COLO668 (cell line): ENCODE measurements around the gene MMRN2.
"Not testable (repeated sequence)": the region's sequence is repeated elsewhere in the genome, so short reads cannot be mapped to it uniquely, and the experiment has no call there.

Experiments
- DNase-seq: peaks from one replicate; lab custom pipeline; 2025; ENCODE audit not compliant: unreplicated experiment; lab: John Stamatoyannopoulos, UW

MMRN2 gene

DNA sequence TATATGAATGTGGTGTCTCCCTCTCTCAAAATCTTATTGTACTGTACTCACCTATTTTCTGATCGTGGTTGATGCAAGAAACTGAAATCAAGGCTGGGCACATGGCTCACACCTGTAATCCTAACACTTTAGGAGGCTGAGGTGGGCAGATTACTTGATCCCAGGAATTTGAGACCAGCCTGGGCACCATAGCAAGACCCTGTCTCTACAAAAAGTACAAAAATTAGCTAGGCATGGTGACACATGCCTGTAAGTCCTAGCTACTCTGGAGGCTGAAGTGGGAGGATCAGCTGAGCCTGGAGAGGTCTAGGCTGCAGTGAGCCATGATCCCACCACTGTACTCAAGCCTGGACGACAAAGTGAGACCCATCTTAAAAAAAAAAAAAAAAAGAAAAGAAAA lies 16.0 kb downstream of the MMRN2 start:
- DNase-seq, result no peak

DNA sequence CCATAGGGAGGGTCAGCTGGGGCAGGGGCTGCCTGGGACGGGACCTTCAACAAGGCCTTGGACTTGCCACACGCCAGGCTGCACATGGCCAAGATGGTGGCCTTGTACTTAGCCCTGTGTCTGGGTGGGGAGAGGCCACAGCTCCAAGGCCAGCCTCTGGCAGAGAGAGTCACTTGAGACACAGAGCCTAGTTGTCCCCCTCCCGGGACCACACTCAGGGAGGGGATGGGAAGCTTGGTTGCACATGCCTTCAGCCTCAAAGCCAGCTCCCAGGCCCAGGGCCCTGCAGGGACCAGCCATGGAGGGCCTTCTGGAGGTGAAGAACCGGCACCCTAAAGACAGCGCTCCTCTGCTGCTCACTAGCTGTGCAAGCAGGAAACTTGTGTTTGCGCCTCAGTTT lies 16.7 kb downstream of the MMRN2 start:
- DNase-seq, result no peak

DNA sequence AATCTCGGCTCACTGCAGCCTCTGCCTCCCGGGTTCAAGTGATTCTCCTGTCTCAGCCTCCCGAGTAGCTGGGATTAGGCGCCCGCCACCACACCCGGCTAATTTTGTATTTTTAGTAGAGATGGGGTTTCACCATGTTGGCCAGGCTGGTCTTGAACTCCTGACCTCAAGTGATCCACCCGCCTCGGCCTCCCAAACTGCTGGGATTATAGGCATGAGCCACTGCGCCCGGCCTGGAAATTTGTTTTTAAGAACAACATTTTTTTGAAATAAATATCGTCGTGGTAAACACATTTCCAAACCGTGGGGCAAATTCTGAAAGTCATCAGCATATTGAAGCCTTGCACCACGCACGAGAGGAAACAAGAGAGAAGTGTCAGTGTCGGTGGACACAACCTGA lies 17.3 kb downstream of the MMRN2 start:
- DNase-seq, result not testable (repeated sequence)

DNA sequence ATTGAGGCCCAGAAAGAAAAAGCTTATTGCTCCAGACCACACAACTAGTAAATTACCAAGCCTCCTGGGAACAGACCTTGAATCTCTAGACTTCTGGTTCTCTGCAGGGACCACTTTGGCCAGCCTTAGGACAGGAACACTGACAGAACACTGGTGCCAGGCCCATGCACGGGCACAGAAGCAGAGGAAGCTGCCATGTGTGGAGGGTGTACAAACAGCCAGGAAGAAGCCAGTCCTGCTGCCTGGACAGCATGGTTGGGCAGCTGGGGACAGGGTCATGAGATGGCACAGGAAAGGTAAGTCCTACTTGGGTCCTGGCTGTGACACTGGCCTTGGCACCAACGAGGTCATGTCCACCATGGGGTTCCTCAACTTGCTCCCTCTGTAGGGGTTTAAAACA lies 19.2 kb downstream of the MMRN2 start:
- no peak for DNase-seq

DNA sequence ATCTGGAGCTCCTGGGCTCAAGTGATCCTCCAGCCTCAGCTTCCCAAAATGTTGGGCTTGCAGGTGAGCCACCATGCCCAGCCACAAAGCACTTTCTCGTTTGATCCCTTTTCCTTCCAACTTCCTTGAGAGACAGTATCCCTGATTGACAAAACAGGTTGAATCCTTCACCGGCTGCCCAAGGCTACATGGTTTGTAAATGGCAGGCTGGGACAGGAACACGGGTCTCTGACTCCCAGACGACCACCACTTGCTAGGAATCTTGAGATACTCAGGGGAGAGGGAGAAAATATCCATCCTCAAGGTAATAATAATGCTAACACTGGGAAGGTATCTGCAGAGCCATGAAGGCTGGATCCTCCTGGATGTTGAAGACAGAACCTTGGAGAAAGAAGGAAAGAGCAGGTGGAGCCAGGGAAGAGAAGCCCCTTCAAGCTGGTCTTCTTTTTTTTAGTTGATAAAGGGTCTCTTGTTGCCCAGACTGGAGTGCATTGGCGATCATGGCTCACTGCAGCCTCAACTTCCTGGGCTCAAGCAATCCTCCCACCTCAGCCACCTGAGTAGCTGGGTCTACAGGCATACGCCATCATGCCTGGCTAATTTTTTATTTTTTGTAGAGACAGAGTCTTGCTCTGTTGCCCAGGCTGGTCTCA lies 19.8 kb downstream of the MMRN2 start:
- DNase-seq, result no peak

DNA sequence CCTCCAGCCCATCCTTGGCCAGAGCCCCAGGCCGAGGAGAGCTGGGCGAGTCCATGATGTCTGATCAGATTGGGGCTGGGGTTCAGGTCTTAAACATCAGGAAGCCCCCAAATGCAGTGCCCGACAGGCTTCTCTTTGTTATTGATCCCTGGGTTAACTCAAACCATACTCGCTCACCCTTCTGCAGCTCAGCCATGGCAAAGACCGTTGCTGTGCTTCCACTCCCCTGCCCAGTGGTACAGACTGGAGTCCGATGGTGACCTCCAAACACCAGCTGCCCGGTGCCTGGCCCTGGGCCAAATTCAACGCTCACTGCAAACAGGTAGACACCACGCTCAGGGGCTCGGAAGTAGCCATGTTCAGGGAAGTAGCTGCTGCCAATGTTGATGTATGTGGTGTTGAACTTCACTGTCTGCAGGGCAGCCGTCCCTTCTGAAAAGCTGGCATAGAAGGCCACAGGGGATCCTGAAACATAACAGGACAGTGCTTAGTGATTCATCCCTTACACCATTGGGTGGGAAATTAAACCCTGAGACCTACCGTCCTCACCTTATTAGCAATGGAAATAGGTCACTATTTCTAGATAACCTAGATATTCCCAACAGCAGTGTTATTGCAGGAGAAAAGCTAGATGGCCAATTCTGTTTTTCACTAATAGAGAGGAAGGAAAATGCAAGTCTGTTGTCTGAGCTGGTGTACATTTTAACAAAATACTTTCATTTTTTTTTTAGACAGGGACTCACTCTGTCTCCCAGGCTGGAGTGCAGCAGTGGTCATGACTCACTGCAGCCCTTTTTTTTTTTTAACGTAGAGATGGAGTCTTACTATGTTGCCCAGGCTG lies 20.5 kb downstream of the MMRN2 start:
- DNase-seq, result peak; percentile 68

DNA sequence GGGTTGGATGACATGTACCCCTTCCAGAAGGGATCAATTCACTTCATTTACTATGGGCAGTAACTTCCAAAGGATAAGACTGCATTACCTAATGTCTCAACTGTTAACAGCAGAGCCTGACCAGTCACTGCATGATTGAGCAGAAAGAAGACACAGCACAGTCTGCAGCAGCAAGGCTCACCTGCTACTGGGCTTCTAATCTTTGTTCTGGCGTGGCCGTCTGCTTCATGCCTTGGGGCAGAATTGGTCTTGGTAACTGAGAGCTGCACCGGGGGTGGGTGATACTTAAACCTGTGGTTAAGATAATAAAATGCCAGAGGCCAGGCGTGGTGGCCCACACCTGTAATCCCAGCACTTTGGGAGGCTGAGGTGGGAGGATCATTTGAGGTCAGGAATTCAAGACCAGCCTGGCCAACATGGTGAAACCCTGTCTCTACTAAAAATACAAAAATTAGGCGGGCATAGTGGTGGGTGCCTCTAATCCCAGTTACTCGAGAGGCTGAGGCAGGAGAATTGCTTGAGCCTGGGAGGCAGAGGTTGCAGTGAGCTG lies 23.2 kb downstream of the MMRN2 start:
- not testable (repeated sequence) for DNase-seq

DNA sequence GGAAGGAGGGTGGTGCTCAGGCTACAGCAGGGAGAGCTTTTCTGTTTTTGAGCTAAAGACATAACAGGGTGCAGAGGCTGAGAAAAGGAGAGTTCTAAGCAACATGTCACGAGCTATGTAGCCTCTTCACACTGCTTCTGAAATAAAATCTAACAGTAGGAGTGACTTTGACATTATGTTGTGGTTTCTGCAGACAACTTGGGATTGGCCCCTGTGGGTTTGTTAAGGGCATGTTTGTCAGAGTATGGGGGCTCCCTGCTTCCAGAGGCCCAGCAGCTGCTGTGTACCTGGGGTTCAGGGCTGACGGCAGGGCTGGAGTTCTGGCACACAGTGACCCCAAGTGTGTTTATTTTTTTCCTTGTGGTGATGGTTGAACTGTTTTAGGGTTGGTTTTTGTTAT lies 24.7 kb downstream of the MMRN2 start:
- DNase-seq, result no peak

DNA sequence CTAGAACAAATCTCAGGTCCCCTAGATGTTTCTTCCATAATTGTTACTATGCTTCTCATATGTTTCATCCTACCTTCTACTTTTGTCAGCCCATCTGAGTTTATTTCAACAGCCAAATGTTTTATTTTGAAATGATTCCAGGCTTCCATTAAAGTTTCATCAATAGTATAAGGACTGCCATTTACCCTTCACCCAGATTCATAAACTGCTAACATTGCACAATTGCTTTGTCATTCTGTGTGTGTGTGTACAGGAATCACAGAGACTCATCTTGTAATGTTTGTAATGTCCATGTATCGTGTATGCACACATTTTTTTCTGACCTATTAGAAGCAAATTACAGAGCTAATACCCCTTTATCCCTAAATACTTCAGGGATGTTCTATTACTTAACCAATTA lies 25.5 kb downstream of the MMRN2 start:
- no peak for DNase-seq

DNA sequence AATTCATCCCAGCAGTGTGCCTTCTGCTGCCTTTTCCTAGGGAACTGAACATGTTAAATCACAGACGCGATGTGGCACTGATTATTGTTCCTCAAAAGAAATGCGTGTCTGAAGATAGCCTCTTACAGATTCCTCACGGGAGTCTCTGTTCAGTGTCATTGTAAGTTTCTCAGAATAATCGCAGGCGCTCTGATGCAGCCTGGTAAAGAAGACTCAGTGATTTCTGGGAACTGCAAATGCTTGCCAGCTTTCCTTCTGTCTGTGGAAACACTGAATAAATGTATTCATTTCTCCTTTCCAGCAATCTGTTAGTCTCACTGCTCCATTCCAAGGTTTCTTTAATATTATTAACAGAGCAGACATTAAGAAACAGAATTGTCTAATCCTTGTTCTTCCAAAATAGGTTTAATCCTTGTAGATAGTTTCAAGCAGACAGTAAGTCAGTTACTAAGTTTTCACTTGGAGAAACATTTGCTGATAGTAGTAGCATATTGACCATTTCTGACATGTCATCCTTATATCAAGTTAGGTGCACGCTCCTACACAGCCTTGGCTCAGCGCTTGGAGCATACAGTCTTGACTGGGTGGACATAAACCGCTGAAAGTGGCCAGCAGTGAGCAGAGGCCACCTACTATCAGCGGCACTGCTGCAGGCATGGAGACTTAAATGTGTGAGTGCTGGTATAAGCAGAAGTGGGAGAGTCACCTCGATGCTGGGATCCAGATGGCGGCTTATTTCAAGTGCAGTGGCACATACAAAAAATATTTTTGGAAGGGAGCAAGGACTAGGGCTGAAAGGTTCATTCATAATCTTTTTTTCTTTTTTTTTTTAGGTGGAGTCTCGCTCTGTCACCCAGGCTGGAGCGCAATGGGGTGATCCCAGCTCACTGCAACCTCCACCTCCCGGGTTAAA lies 27.7 kb downstream of the MMRN2 start:
- no peak for DNase-seq

DNA sequence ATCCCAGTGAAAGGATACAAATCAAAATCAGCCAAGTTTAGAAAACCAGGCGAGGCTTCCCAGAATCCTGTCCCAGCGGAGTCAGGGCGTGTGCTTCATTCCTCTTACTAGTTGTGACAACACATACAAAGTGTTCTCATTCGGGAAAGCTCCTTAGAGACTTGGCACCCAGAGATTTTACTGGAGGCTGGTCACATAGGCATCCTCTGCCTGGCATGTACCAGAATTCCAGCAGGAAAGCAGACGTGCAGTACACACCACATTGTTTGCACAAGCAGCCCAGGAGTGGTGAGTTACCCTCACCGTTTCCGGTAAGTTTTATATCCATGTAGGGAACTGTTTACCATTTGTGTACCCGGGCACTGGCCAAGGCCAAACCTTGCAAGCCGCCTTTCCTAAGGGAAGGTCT lies 34.9 kb downstream of the MMRN2 start:
- peak; percentile 10 for DNase-seq

DNA sequence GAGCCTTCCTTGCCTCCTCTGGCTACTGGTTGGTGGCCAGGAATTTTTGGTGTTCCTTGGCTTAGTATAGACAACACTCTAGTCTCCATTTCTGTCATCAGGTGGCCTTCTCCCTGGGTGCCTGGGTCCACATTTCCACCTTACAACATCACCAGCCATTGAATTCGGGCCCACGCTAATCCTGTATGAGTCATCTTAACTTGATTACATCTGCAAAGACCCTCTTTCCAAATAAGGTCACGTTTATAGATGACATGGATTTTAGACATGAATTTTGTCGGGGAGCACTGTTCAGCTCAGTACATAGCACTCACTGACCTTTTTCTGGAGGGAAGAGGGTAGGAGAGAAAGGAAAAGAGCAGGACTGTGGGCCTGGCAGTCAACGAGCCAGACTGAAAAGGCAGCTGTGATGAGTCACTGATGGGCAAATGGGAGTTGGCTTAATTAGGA lies 39.4 kb downstream of the MMRN2 start:
- DNase-seq, result no peak

DNA sequence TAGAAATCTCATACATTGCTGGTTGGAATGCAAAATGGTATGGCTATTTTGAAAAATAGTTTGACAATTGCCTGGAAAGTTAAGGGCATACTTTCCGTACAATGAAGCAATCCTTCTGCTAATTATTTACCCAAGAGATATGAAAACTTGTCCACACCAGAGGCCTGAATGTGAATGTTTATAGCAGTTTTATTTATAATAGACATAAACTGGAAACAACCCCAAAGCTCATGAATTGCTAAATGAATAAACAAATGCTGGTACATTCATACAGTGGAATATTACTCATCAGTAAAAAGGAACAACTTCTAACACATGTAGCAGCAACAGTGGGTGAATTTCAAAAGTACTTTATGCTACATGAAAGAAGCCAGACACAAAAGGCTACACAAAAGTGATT lies 42.7 kb downstream of the MMRN2 start:
- DNase-seq, result no peak

DNA sequence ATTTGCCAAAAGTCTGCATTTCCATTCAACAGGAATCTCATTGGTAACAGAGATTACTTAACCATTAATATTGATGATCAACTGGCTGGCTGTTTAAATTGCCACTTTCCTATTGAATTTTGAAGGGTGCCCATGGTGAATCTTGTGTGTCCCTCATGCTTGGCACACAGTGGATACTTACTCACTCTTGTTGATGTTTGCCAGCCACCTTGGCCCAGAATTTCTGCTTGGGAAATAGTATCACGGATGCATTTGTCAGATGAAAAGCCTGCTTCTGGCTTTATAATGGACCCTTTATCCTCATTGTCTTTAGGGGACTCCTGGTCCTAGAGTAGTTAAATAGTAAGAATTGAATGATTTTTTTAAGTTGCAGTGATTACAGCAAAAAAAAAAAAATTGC lies 52.0 kb downstream of the MMRN2 start:
- DNase-seq, result no peak

DNA sequence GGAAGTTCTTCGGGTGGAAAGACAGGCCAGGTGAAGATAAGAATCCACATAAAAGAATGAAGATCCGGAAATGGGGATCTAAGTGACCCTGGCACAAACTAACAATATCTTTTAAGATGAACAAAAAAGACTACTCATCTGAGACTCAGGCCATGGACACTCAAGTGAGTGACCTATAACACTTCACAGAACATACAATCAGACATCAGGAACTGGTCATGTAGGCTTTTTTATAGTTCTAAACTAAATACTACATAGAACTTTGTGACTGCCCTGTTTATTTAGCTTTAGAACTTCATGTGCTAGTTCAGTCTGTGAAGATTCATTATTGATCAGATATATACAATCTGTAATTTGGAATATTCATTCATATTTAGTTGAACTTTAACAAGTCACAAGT lies 52.8 kb downstream of the MMRN2 start:
- no peak for DNase-seq

DNA sequence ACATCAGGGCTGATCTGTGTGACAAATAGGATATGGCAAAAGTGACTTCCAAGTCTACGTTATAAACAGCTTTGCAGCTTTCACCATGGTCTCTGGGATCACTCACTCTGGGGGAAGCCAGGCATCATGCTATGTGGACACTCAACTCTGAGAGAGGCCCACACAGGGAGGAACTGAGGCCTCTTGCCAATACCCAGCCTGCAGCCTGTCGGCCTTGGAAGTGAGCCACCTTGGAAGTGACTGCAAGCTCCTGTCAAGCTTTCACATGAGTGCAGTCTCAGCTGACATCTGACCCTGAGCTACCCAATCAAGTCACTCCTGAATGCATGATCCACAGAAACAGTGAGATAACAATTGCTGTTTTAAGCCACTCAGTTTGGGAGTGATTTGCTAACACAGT lies 56.5 kb downstream of the MMRN2 start:
- DNase-seq, result no peak

DNA sequence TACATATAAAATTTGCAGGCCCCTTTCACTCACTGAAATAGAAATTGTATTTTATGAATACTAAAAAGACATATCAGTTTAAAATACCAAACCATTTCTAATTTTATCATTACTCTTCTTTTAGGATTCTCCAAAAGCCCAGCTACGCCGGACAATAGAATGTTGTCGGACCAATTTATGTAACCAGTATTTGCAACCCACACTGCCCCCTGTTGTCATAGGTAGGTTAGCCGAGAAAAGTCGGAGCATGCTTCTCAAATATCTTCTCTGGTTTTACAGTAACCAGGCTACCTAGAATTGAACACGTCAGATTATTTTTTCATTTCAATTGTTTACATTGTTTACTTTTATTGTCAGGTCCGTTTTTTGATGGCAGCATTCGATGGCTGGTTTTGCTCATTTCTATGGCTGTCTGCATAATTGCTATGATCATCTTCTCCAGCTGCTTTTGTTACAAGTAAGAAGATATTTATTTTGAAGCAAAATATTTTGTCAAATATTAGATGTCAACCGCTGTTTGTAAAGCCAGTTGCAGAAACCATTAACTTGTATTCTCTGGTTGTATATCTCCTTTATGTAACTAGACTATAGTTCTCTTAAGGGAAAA lies 57.6 kb downstream of the MMRN2 start:
- DNase-seq, result peak; percentile 6

DNA sequence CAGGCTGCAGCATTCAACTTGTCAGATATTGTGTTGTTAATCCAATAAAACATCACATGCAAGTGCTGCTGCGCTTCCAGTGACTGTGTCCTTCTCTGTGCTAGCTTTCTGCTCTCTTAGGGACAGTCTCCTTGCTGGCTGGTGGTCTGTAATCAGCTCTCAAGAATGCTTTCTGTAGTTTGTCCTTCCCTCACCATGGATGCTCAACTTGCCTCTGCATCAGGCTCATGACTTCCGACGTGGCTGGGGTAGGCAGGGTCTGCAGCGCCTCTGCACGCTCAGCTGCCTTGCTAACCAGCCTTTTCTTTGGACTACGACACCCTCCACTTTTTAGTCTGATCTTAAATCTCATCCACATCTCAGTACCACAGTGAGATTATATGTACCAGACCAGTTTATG lies 58.3 kb downstream of the MMRN2 start:
- DNase-seq, result no peak

DNA sequence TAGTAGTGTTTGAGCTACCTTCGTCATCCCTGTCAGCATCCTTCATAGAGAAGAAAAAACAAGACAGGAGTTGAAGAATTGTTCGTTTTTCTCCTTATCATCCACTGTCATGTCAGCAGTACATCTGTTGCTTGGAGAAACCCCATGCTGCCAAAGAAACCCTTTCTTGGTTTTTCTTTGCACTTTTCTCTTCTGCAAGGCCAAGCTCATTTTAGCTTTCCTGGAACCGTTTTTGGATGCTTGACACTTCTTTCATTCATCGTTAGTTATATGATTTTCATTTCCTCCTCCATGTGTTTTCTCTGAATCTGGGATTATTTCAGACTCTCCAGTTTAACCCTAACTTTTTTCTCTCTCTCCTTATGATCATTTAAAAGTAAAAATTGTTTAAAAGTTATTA lies 58.9 kb downstream of the MMRN2 start:
- DNase-seq, result no peak

DNA sequence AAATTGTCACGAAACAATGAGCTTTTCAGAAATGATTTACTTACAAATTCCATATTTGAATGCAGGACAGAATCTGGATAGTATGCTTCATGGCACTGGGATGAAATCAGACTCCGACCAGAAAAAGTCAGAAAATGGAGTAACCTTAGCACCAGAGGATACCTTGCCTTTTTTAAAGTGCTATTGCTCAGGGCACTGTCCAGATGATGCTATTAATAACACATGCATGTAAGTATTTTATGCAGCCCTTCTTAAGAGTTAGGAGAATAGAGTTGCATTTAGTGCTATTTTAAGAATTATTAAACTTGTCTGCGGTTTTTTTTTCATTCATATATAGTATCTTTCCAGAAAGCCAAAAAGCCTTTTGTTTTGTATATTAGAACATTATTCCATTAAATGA lies 67.4 kb downstream of the MMRN2 start:
- DNase-seq, result no peak
